ENCODE measurements around the gene POSTN.

POSTN gene, protein sequence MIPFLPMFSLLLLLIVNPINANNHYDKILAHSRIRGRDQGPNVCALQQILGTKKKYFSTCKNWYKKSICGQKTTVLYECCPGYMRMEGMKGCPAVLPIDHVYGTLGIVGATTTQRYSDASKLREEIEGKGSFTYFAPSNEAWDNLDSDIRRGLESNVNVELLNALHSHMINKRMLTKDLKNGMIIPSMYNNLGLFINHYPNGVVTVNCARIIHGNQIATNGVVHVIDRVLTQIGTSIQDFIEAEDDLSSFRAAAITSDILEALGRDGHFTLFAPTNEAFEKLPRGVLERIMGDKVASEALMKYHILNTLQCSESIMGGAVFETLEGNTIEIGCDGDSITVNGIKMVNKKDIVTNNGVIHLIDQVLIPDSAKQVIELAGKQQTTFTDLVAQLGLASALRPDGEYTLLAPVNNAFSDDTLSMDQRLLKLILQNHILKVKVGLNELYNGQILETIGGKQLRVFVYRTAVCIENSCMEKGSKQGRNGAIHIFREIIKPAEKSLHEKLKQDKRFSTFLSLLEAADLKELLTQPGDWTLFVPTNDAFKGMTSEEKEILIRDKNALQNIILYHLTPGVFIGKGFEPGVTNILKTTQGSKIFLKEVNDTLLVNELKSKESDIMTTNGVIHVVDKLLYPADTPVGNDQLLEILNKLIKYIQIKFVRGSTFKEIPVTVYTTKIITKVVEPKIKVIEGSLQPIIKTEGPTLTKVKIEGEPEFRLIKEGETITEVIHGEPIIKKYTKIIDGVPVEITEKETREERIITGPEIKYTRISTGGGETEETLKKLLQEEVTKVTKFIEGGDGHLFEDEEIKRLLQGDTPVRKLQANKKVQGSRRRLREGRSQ

GRCh38 chr13:37598597-37598996, at the start of gene POSTN:
Gene POSTN, minus strand, starts transcription at chr13:37598768. Its CDS starts 42 bp downstream, at chr13:37598726.
- peak; percentile 83 for DNase-seq

- DNase-seq = no peak
Observed at GRCh38 chr13:37647031-37647650, 48.6 kb upstream of the POSTN start.

DNA sequence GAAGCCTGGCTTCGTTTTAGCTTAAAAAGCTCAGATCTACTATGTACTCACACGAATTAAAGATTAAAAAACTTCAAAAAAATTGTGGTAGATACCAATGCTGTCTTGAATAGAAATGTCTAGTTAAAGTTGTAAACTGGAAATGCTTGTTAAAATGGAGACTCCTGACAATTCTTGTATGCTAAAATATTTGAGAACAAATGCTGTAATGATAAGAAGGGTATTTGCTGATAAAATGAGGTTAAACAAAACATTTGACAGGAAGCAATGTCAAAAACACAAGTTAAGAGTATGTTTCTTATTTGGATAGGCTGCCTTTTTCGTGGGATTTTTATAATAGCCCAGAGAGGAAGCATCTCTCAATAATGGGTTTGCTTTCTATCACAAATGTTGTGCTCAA, 48.0 kb upstream of the POSTN start:
- no peak for DNase-seq

GRCh38 chr13:37645181-37645740, 46.7 kb upstream of the POSTN start:
- DNase-seq = no peak

DNA sequence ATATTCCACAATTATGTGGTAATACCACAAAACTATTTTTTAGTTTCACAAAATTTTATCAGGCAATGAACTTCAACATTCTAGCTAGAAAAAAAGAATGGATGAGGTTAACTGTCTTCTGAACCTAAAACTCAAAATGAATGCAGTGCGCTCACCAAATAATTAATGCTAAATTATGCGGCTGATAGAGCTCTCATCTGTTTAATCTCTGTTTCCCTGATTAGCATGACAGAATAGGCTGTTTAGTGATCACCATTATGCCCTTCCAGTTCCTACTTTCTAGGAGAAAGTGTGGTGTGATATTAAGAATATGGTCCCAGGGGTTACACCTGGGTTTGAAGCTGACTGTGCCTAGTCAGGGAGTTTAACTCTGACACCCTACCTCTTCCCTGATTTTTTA, 42.8 kb upstream of the POSTN start:
- DNase-seq = no peak

- no peak for DNase-seq
Observed at GRCh38 chr13:37640499-37640898, 41.9 kb upstream of the POSTN start.

DNA sequence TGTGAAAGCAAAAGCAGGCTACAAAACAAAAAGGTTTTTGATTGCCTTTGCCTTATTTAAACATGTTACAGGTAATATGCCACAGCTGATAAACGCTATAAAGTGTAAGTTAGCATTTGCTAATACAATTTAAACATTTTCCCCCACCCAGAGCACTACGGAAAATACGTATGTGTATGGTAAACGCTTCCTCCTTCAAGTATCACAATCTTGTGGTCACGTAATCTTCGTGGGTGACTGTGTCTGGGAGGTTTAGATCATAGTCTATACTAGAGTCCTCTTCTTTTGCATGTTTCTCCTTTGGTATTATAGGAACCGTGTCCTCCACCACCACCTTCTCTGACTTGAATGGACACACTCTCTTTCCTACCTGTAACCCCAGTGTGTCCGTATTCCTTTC, 38.1 kb upstream of the POSTN start:
- no peak for DNase-seq

GRCh38 chr13:37632294-37632693, 33.7 kb upstream of the POSTN start:
- no peak for DNase-seq

- DNase-seq = no peak
Observed at GRCh38 chr13:37627428-37627827, 28.9 kb upstream of the POSTN start.

DNA sequence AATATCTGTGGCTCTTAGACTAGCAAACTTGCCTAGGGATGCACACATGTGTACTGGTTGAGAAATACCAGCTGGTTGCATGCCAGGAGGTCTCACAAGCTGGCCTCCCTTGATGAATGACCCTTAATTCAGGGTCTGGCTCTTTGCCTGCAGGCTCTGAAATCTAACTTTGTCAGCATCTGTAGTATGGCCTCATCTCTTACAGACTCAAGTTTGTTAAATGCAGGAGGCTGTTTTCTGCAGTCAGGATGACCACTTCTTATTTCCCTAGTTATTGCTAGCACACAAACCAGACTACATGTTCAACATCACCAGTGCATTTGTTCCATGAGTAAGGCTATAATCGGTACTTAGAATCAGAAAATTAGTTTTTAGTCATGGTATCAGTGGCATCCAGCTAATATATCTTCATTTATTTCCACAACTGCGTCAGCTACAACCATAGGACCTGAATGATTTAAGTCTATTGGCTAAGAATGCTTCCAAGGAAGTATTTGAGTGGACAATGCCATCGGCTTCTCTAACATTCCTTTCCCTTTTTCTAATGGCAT, 23.3 kb upstream of the POSTN start:
- no peak for DNase-seq

GRCh38 chr13:37618554-37618953, 20.0 kb upstream of the POSTN start:
- DNase-seq = no peak

DNA sequence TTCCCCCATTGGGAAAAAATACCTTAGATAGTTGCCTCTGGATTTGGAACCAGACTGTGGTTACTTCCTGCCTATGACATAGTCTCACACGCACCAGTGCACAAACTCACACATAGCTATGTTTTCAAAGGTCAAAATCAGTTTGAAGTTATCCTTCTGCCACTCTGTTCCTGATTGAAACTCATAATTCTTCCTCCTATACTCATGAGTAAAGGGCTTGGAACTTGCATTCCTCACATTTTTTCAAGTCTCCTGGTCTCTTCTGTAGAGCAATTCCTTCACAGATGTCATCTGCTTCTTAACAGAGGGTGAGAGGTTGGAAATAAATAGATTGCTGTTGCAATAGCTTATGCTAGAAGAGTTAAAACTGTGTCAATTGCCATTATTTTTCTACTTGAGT, 18.6 kb upstream of the POSTN start:
- DNase-seq = no peak

- DNase-seq = no peak
Observed at GRCh38 chr13:37616131-37616530, 17.6 kb upstream of the POSTN start.

GRCh38 chr13:37615276-37615675, 16.7 kb upstream of the POSTN start:
- DNase-seq = no peak

DNA sequence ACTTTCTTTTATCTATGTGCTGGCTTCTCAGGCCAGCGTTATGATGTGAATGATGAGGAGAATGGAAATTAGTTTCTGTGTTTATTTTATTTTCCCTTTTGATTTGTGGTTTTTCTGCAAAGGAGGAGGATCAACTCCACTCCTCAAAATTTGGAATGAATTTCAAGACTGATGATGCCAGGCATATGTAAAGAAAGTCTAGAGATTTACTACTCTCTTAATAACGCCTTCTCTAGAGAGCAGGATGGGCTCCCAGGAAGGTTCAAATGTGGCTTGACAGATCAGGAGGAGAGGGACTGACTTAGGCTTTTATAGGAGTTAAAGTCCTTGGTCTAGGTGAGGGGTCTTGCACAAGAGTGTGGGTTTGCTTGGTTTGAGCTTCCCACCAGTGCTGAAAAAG, 15.1 kb upstream of the POSTN start:
- no peak for DNase-seq

GRCh38 chr13:37613236-37613635, 14.7 kb upstream of the POSTN start:
- no peak for DNase-seq

- DNase-seq = no peak
Observed at GRCh38 chr13:37608750-37609339, 10.3 kb upstream of the POSTN start.

DNA sequence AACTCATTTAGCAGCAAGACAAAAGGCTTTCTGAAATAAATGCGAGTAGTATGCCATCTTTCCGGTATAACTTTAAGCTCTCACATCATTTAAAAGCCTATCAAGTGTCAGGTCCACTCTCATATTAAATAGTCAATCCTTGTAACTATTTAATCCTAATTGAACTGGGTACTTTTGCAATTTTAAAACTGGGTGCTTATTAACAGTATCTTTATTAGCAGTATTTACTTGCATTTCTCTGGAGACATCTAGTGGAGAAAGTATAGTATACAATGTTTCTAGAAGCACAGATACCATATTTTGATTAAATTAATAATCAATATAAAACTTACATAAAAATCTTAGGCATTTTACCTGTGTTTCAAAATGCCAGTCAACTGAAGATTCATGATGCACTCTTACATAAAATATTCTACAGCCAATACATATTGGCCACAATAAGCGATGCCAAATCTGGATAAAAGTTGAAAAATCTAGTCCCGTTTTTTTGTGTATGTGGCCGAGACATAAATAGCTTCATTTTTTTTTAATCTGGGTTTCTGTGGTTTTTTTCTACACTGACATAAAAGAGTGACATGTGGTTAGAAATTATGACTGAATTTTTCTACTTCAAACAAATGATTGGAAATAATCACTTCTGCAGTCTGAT, 4.3 kb upstream of the POSTN start:
- no peak for DNase-seq

DNA sequence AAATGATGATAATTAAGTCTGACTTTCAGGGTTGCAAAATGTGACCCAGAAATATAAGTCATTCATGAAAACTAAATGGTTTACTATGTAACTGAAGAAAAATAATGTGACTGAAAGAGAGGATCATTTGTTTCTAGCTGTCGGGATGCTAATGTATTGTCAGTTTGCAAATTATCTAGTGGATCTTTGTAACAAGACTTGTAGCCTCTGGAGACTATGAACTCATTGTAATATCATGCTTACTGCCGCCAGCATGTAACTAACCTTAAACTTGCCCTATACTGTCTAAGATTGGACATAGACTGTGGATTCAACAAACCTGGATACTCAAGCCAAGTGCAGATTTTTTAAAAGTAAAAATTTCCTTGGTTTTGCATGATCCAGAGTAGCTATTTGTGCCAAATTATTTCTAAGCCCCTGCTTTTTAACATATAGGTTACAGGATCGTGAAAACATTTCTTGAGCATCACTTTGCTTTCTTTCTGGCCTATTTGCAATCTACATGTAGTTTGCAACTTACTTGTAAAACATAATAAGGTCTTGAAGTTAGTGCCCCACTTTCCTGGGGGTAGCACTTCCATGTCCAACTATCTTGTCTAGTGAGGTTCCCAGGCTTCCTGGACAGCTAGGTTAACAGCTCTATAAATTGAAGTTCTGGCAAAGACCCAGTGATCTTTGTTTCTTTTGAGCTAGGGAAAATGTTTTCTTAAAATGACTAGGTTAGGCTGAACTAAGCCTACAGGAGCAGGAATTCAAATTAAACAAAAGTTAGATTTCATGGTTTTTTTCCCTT, 3.3 kb upstream of the POSTN start:
- no peak for DNase-seq

DNA sequence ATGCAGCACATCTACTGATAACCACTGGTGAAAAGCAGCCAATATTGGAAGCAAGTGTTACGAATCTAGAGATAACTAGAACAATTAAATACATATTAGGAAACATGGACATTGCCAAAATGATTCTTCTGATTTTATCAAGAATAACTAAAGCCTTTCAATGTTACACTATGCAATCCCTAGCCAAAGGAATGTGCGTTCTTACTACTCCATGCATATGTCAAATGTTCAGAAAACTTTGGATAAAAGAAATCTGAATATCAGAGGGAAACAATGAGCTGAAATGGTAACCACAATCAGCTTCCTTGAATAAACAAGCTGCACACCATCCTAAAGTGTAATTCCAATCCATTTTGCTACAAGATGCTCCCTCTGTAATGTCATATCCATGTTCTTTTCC, 951 bp upstream of the POSTN start:
- DNase-seq = no peak

DNA sequence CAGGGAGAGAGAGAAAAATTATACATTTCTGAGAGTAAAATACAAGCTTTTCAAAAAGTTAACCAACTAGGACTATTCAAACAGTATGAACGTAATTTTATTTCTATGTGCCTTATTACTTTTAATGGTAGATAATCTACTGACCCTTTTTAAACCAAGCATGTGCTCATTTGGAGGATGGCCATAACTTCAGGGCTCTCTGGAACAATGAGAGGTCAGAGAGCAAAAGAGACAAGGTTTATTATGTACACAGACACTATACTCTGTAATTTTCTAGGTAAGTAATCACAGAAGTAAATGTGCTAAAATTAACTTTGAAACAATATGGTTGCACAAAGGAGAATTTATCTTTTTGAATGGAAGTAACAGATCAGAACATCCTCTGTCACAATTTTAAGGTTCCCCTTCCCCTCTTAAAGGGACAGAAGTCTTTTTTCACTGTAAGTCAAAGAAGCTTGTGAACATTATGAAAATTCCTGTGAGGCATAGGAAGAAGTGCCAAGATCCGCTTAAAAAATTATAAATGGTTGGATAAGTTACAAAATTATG, 1.0 kb downstream of the POSTN start:
- no peak for DNase-seq
